HL-60 (cell line): ENCODE results near the gene CLEC2D.
"Not testable (repeated sequence)": the region's sequence is repeated elsewhere in the genome, so short reads cannot be mapped to it uniquely, and the experiment has no call there.

ENCODE experiments used
- DNase-seq, 2 experiments: peaks; one replicate each; pipeline ENCODE4 v3.0.0-alpha.2; 2010 to 2020; ENCODE audit warnings: low read depth in 1 of 2, low spot score in 1 of 2
- H3K27ac ChIP-seq: fragments of 250-450 bp; sonication (Bioruptor Pico); replicated peaks from 2 replicates; pipeline ENCODE4 v1.5.1; 2020; ENCODE audit warnings: mild to moderate bottlenecking, moderate library complexity
- H3K27me3 ChIP-seq: fragments of 250-450 bp; sonication (Bioruptor Pico); 2 replicates; pipeline ENCODE4 v1.5.1; 2021; ENCODE audit warnings: mild to moderate bottlenecking, moderate library complexity; ENCODE audit not compliant: insufficient read depth, poor library complexity, severe bottlenecking
- H3K4me3 ChIP-seq: replicated peaks from 2 replicates; pipeline ENCODE4 v1.5.1; 2011; ENCODE audit warnings: mild to moderate bottlenecking, control low read depth, low read length; ENCODE audit not compliant: insufficient read depth
- GABPA ChIP-seq: IDR thresholded peaks from 2 replicates; pipeline ENCODE4 v1.6.1; 2012; ENCODE audit warnings: low read depth
- POLR2AphosphoS5 ChIP-seq: IDR thresholded peaks from 2 replicates; pipeline ENCODE4 v1.6.1; 2012; ENCODE audit warnings: low read depth
- SPI1 ChIP-seq: IDR thresholded peaks from 2 replicates; pipeline ENCODE4 v1.6.1; 2012; ENCODE audit warnings: low read depth, mild to moderate bottlenecking, borderline replicate concordance
- TF ChIP-seq, protein P1 (sequence below): IDR thresholded peaks from 2 replicates; pipeline ENCODE4 v1.6.1; 2012; ENCODE audit warnings: low read depth; ENCODE audit not compliant: insufficient replicate concordance
- TF ChIP-seq, protein P2 (sequence below): IDR thresholded peaks from one replicate; pipeline ENCODE4 v1.5.1; 2011; ENCODE audit warnings: low read length, control low read depth, inconsistent platforms; ENCODE audit not compliant: insufficient read depth

Gene CLEC2D

DNA sequence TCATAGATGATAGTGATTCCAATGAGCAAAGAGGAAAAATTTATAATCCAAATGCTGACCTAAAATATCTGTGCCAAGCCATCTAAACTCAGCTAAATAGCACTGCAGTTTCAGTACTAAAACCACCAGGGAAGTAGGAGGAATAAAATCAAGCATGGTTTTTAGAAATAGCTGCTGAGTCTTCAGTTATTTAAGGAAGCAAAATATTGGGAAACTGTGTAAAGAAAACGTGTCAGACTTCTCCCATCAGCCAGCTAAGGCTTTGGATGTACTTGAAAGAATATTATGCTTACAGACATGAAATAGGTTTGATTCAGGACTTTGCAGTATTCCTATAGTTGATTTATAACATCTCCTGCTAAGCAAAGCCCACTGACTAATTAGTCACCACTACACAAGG, 24.7 kb downstream of the CLEC2D start:
- Histone ChIP-seq H3K4me3 (no peak overlapping the region), H3K27ac (no peak overlapping the region), H3K27me3 (no peaks in the 10 kb centered on the region)
- DNase-seq, result no peak
- TF ChIP-seq, protein P1, sequence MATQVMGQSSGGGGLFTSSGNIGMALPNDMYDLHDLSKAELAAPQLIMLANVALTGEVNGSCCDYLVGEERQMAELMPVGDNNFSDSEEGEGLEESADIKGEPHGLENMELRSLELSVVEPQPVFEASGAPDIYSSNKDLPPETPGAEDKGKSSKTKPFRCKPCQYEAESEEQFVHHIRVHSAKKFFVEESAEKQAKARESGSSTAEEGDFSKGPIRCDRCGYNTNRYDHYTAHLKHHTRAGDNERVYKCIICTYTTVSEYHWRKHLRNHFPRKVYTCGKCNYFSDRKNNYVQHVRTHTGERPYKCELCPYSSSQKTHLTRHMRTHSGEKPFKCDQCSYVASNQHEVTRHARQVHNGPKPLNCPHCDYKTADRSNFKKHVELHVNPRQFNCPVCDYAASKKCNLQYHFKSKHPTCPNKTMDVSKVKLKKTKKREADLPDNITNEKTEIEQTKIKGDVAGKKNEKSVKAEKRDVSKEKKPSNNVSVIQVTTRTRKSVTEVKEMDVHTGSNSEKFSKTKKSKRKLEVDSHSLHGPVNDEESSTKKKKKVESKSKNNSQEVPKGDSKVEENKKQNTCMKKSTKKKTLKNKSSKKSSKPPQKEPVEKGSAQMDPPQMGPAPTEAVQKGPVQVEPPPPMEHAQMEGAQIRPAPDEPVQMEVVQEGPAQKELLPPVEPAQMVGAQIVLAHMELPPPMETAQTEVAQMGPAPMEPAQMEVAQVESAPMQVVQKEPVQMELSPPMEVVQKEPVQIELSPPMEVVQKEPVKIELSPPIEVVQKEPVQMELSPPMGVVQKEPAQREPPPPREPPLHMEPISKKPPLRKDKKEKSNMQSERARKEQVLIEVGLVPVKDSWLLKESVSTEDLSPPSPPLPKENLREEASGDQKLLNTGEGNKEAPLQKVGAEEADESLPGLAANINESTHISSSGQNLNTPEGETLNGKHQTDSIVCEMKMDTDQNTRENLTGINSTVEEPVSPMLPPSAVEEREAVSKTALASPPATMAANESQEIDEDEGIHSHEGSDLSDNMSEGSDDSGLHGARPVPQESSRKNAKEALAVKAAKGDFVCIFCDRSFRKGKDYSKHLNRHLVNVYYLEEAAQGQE, result no peak
- TF ChIP-seq POLR2AphosphoS5 (no peak), SPI1 (no peak), GABPA (no peak)
- TF ChIP-seq, protein P2, sequence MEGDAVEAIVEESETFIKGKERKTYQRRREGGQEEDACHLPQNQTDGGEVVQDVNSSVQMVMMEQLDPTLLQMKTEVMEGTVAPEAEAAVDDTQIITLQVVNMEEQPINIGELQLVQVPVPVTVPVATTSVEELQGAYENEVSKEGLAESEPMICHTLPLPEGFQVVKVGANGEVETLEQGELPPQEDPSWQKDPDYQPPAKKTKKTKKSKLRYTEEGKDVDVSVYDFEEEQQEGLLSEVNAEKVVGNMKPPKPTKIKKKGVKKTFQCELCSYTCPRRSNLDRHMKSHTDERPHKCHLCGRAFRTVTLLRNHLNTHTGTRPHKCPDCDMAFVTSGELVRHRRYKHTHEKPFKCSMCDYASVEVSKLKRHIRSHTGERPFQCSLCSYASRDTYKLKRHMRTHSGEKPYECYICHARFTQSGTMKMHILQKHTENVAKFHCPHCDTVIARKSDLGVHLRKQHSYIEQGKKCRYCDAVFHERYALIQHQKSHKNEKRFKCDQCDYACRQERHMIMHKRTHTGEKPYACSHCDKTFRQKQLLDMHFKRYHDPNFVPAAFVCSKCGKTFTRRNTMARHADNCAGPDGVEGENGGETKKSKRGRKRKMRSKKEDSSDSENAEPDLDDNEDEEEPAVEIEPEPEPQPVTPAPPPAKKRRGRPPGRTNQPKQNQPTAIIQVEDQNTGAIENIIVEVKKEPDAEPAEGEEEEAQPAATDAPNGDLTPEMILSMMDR, result no peak

DNA sequence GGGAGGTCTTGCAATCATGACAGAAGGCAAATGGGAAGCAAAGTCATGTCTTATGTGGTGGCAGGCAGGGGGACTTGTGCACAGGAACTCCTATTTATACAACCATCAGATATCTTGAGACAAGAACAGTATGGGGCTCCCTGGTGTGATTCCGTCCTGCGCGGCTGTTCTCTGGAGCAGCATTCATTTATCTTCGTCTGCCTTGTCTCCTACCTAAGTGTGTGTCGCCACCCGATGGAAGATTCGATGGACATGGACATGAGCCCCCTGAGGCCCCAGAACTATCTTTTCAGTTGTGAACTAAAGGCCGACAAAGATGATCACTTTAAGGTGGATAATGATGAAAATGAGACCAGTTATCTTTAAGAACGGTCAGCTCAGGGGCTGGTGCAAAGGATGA, 25.6 kb downstream of the CLEC2D start:
- not testable (repeated sequence) for DNase-seq, H3K4me3 ChIP-seq, H3K27me3 ChIP-seq, H3K27ac ChIP-seq

DNA sequence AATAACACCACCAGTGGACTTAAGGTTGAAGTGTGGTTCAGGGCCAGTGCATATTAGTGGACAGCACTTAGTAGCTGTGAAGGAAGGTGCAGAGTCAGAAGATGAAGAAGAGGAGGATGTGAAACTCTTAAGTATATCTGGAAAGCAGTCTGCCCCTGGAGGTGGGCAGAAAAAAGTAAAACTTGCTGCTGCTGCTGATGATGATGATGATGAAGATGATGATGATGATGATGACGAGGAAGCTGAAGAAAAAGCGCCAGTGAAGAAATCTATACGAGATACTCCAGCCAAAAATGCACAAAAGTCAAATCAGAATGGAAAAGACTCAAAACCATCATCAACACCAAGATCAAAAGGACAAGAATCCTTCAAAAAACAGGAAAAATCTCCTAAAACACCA, 26.1 kb downstream of the CLEC2D start:
- H3K4me3 ChIP-seq, H3K27ac ChIP-seq, DNase-seq, H3K27me3 ChIP-seq: not testable (repeated sequence)

DNA sequence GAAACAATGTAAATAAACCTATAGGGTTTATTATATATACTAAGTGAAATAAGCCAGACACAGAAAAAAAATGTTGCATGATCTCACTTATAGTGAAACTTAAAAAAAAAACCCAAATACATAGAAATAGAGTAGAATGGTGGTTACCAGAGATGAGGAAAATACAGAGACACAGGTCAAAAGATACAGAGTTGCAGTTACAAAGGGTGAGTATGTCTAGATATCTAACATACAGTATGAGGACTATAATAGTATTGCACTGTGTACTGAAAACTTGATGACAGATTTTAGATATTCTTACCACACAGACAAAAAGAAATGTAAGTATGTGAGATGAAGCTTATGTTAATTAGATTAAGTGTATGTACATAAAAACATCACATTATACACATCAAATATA, 28.1 kb downstream of the CLEC2D start:
- H3K4me3 ChIP-seq, result no peak overlapping the region
- TF ChIP-seq GABPA (no peak), POLR2AphosphoS5 (no peak), SPI1 (no peak)
- TF ChIP-seq, protein P1, result no peak
- TF ChIP-seq, protein P2, result no peak

DNA sequence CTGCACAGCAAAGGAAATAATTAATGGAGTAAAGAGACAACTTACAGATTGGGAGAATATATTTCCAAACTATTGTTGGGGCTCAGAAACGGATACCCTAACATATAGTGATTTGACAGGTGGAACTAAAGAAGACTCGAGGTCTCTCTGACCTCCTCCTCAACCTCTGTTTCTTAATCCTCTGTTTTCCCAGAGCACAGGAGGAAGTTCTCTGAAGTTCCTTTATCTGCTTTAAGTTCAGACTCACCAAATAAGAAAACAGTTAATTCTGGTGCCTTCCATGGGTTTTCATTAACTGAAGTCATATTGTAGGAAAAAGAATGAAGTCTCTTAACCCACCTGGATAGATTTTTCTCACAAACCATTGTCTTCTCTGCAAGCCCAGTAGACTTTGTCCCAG, 29.2 kb downstream of the CLEC2D start:
- DNase-seq, result peak in 1 of 2 experiments; percentile 27
- H3K27me3 ChIP-seq, result no peaks in the 10 kb centered on the region
- no peak overlapping the region for H3K27ac ChIP-seq
- no peak overlapping the region for H3K4me3 ChIP-seq
- TF ChIP-seq SPI1, result no peak
- no peak for TF ChIP-seq POLR2AphosphoS5
- TF ChIP-seq GABPA, result no peak
- TF ChIP-seq, protein P2, result no peak
- TF ChIP-seq, protein P1, result no peak

More for the DNA sequence above, 28.1 kb downstream of the CLEC2D start:
- Histone ChIP-seq H3K27me3 (no peaks in the 10 kb centered on the region), H3K27ac (no peak overlapping the region)
- DNase-seq, result no peak
